Stomach (tissue), 4 donors: Measurements from ENCODE around the gene PDK2.

ENCODE experiments used
- CTCF ChIP-seq, 7 experiments: fragments of 450-650 bp in 4 of 7; fragments of 200-600 bp in 3 of 7; sonication (generic) in 3 of 7; IDR thresholded peaks; one replicate each; pipeline ENCODE4 v1.5.1; 2016 to 2019; ENCODE audit warnings: antibody characterized with exemption in 7 of 7, control low read depth in 2 of 7, mild to moderate bottlenecking in 1 of 7
- EP300 ChIP-seq: sonication (generic); formaldehyde crosslinking; IDR thresholded peaks from one replicate; pipeline ENCODE4 v1.6.1; 2017; ENCODE audit warnings: antibody characterized with exemption
- POLR2A ChIP-seq, 4 donors: fragments of 450-650 bp; IDR thresholded peaks; one replicate each; pipeline ENCODE4 v1.6.1; 2016; ENCODE audit warnings: antibody characterized with exemption in 4 of 4, control low read depth in 2 of 4, mild to moderate bottlenecking in 1 of 4, moderate library complexity in 1 of 4

- TF ChIP-seq CTCF (IDR thresholded peaks at IDR 0.05) (no peak), POLR2A (IDR thresholded peaks at IDR 0.05) (no peak), EP300 (no peak)
These were observed 46.9 kb upstream of the PDK2 start for GRCh38 chr17:50048146-50048720.
